HG02610 (cell line): ENCODE results near the gene CACNB4.
A peak's percentile ranks its signal among the peaks of the same experiment; 100 is the strongest.
"Not testable (repeated sequence)": the region's sequence is repeated elsewhere in the genome, so short reads cannot be mapped to it uniquely, and the experiment has no call there.

Experiments
- ATAC-seq: cut with Tn5 transposase; IDR thresholded peaks from one replicate; pipeline ENCODE4 v1.9.1; 2021; ENCODE audit warnings: mild to moderate bottlenecking, moderate library complexity; ENCODE audit not compliant: unreplicated experiment

CACNB4 gene

DNA sequence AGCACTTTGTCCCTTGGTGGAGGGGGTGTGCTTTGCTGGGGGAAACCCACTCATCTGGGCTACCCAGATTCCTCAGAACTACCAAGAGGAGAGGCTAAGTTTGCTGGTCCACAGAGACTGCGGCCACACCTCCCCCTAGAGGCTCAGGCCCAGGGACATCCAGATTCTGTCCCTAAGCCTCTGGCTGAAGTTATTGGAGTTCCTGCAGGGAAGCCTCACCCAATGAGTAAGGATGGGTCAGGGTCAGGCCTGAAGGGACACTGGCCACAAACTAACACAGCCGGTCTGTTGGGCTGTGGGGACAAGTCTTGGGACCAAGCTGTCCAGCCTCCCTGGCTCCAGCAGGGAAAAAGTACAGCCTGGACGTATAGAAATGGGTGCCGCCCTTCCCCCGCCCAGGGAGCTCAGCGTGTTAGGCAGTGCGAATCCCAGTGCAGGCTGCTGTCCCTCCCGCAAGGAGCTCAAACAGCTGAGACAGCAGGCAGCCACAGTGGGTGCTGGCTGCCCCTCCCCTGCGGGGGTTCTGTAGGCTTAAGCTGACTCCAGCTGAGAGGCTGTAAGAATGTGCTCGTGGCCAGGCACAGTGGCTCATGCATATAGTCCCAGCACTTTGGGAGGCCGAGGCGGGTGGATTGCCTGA lies 183.7 kb downstream of the CACNB4 start:
- no peak for ATAC-seq

DNA sequence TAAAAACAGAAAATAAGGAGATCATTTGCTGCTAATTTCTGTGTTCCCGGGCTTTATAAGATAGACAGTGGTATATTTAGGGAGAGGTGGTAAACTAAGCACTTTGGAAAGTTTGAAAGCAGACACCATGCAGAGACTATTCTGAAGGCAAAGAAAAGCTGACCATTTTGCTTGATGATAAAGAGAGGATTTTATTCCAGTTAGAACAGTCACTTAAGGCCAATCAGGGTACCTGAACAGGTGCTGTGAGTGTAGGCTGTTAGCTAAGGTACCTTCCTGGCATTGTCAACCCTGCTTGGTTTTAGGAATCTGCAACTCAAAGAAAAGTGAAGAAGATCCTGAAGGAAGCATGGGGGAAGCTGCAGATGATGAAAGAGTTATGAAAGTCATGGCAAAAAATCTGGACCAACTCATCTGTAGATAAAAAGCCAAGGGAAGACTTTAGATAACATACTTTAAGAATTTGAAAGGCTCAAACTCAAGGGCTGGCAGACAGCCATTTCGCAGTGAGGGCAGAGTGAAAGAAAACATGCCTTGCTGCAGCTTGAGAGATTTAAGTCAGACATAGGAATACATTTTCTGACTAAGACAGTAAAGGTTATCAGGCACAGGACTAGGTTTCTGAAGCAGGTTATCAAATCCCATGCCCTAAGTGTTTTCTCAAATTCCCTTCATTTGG lies 190.5 kb downstream of the CACNB4 start:
- no peak for ATAC-seq

DNA sequence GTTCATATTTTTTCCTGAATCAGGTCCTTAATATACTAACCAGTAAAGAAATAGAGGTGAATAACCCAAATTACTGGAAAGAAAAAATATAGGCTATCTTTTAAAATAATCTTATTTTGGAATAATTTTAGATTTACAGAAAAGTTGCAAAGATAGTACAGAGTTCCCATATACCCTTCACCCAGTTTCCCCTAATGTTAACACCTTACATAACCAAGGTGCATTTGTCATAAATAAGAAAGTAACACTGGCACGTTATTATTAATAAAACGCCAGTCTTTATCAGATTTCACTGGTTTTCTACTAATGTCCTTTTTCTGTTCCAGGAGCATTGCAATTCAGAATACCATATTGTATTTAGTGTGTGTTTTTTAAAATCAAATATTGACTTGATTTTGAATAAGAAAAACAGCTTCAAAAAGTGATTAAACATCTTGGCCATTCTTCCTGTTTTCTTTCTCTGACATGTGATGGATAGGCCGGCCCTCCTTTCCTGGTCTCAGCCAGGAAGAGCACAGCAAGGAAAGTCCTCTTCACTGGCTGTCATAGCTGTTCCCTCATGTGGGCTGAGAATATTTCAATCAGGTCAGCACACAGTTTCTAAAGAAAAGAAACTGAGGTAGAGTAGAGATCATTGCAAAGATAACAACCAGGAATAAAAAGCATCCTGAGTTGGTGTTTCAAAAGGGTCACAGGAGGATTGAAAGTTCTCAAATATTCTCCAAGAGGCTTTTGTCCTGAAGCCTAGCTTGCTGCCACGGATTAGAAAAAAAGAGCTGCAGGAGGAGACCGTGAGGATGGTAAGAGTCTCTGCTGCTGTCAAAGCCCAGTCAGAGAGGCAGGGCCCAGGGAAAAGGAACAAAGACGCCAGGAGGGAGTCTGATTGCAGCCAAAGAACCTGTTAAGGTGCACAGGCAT lies 191.3 kb downstream of the CACNB4 start:
- ATAC-seq, result no peak

- ATAC-seq, result no peak
Measured at GRCh38 chr2:151906633-151906998, 192.2 kb downstream of the CACNB4 start.

DNA sequence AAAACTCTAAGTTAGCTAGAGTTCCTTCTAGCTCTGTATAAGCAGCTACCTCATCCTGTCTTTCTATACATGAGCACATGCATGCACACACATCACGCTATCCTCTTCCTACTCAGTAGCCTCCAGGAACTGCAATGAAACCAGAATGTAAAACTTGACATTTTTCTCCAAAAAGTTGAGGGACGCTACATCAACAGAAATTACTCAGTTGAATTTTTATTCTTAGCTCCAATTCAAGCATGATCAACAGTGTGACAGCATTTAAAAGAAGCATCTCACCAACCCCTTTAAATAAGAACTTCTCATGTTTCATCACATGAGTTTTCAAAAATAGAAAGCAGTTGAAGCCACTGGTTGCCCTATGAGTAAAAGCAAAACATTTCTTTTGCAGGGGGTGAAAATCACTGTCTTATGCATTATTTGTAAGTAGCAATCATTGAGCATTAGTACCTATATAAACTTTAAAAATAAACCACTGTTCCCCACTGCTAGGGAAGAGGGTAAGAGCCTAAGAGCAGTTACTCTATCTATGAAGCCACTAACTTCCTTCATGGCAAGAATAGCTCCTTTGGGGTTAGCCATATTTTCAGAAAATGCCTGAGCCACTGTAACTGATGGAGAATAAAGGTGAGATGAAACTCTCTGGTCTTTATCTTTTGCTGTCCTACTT lies 192.7 kb downstream of the CACNB4 start:
- peak; percentile 91 for ATAC-seq

GRCh38 chr2:151904807-151905206 lies 194.0 kb downstream of the CACNB4 start:
- no peak for ATAC-seq

- no peak for ATAC-seq
Measured at GRCh38 chr2:151904021-151904420, 194.8 kb downstream of the CACNB4 start.

GRCh38 chr2:151902829-151903228 lies 196.0 kb downstream of the CACNB4 start:
- no peak for ATAC-seq

DNA sequence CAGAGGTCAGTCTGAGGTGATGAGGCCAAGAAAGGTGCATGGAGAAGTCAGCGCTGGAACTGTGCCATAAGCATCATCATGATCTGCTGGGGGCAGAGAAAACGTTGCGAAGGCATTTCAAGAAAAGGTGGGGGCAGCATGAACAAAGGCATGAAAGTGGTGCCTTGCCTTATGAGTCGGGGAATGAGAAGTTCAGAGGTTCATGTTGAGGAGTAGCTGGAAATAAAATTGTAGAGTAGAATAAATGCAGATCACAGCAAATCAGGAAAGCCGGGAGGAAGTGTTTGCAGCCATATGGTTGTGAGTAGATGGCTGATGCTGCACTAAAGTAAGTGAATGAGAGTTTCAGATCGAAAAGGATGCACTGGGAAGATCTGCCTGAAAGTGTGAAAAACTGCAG lies 198.5 kb downstream of the CACNB4 start:
- ATAC-seq, result no peak

- ATAC-seq, result no peak
Measured at GRCh38 chr2:151899156-151899555, 199.7 kb downstream of the CACNB4 start.

DNA sequence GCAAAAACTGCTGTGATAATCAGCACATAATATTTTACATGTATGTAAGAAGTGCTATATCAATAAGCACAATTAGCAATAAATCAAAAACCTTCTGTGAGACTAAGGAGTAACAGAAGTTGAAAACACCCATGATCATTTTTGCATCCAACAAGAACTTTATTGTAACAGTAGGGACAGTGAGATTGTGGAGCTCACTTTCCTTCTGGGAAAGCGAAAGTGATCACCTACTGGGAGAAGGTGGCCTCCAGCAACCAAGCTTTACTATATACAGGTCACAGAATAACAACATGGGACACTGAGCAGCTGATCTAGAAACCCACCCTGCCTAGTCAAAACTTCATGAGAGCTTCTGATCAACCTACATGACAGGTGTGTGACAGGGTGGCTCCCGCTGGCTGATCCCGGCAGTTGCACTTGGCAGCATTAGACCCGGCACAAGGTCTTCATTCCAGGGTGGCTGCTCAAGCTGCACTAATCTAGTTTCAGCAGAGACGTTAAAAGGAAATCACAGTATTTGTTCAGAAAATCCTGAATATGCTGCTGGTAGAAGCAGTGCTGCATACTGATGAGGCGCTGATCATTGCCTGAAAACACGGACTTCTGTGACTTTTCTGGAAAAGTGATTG lies 207.2 kb downstream of the CACNB4 start:
- ATAC-seq, result no peak

GRCh38 chr2:151887164-151887563 lies 211.7 kb downstream of the CACNB4 start:
- no peak for ATAC-seq

DNA sequence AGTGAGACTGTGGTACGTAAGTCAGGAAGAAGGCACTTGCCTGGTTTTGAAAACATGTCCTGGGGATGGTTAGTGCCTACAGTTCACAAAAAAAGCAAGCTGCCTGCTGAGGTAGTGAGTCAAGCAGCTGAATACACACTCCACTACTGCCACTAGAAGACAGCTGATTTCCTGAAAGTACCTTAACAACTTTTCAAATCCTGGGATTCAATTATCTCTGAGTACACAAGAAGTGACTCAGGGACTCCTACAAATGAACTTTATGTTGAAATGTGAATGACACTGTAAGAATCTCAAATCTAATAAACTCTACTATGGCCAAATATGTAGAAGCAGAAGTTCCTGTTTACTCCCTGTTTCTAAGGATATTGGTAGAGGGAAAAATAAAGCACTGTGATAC lies 212.6 kb downstream of the CACNB4 start:
- no peak for ATAC-seq

GRCh38 chr2:151882786-151883445 lies 215.9 kb downstream of the CACNB4 start:
- ATAC-seq, result no peak

DNA sequence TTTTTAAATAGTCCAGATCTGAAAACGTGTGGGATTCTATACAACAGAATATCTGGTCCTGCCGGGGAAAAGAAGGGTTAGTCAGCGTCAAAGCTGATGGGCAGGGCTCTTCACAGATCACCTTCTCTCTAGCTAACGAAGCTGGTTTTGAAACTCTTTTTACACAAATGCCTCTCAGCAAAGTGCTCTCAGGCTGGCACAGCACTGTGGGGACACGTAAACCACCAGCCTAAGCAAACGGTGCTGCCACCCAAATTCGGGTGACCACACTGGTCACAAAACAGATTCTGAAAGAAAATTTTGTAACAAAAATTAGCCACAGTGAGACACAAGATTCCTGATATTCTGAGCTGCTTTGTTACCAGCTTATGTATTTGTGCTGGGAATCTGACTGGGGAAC lies 217.5 kb downstream of the CACNB4 start:
- no peak for ATAC-seq

GRCh38 chr2:151880586-151880985 lies 218.3 kb downstream of the CACNB4 start:
- no peak for ATAC-seq

DNA sequence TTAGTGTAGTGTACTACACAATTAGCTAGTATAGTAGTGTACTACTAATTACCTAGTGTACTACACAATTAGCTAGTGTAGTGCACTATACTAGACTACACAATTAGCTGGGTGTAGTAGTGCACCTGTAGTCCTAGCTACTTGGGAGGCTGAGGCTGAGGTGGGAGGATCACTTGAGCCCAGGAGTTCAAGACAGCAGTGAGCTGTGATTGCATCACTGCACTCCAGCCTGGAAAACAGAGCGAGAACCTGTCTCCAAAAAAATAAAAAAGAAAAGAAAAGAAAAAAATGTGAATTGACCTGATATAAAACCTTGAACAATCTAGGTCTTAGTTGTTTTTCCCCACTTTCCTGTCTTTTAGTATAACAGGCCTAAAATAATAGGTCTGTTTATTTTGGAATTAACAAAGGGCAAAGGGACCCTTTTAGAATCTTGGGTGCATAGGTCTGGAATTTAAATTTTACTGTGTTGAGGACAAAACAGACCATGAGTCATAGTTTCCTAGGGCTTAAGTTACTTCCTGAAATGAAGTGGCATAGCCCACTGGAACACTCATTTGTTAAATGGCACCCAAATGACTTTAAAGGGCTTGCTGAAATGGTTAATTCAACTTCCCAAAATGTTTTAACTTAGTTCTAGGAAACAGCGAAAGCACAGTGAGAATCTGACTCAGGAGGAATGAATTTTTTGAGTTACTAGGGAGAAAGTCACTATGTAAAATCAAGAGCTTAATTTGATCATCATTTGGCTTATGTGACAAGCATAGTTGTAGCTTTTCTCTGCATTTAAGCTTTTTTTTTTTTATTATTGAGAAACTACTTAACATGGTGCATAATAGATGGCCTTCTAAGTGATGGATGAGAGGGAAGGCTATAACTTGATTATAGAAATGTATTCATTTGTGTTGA lies 219.9 kb downstream of the CACNB4 start:
- peak; percentile 87 for ATAC-seq

- ATAC-seq, result no peak
Measured at GRCh38 chr2:151878204-151878603, 220.6 kb downstream of the CACNB4 start.

GRCh38 chr2:151875631-151876030 lies 223.2 kb downstream of the CACNB4 start:
- ATAC-seq, result not testable (repeated sequence)
